Fibroblast of pulmonary artery (primary cell): Measurements from ENCODE around the gene GPC3.
A peak's percentile ranks its signal among the peaks of the same experiment; 100 is the strongest.

Source experiments
- DNase-seq: peaks from one replicate; pipeline ENCODE4 v3.0.0-alpha.2; 2010; ENCODE audit warnings: low read depth
- H3K4me3 ChIP-seq: replicated peaks from 2 replicates; pipeline ENCODE4 v1.5.1; 2011; ENCODE audit warnings: low read depth, mild to moderate bottlenecking, control low read depth, low read length, moderate library complexity
- CTCF ChIP-seq: IDR thresholded peaks from 2 replicates; pipeline ENCODE4 v1.5.1; 2011; ENCODE audit warnings: mild to moderate bottlenecking, control low read depth, low read length, inconsistent platforms; ENCODE audit errors: missing control alignments

GPC3 gene

GRCh38 chrX:133661962-133662839 lies 323.2 kb downstream of the GPC3 start:
- no peak for DNase-seq
- TF ChIP-seq CTCF = no peak
- H3K4me3 ChIP-seq = no peak overlapping the region

GRCh38 chrX:133660281-133660680 lies 325.1 kb downstream of the GPC3 start:
- TF ChIP-seq CTCF = no peak
- H3K4me3 ChIP-seq = no peak overlapping the region
- DNase-seq = peak; percentile 50

- TF ChIP-seq CTCF = no peak
- no peak for DNase-seq
- H3K4me3 ChIP-seq = no peak overlapping the region
Observed at GRCh38 chrX:133658293-133658911, 327.0 kb downstream of the GPC3 start.

GRCh38 chrX:133655275-133656265 lies 329.8 kb downstream of the GPC3 start:
- no peak overlapping the region for H3K4me3 ChIP-seq
- DNase-seq = no peak

GRCh38 chrX:133654811-133655210 lies 330.6 kb downstream of the GPC3 start:
- no peak for TF ChIP-seq CTCF
- no peak overlapping the region for H3K4me3 ChIP-seq
- peak; percentile 54 for DNase-seq

More at GRCh38 chrX:133655275-133656265, 329.8 kb downstream of the GPC3 start:
- no peak for TF ChIP-seq CTCF

- no peak for DNase-seq
- no peak for TF ChIP-seq CTCF
Observed at GRCh38 chrX:133653358-133653757, 332.0 kb downstream of the GPC3 start.

More at GRCh38 chrX:133653358-133653757, 332.0 kb downstream of the GPC3 start:
- H3K4me3 ChIP-seq = no peak overlapping the region
